Subcutaneous abdominal adipose tissue (tissue), 5 donors: ENCODE measurements around the gene TPRG1.
"Not testable (repeated sequence)": the region's sequence is repeated elsewhere in the genome, so short reads cannot be mapped to it uniquely, and the experiment has no call there.

ENCODE experiments used
- H3K27ac ChIP-seq: one replicate; pipeline ENCODE4 v1.7.0; 2013; ENCODE audit warnings: low read depth, mild to moderate bottlenecking, inconsistent platforms, low read length, moderate library complexity
- H3K27me3 ChIP-seq, 5 donors: one replicate each; pipeline ENCODE4 v1.7.0; 2013; ENCODE audit warnings: low read length in 5 of 5, inconsistent platforms in 1 of 5; ENCODE audit not compliant: control insufficient read depth in 5 of 5, insufficient read depth in 4 of 5
- H3K36me3 ChIP-seq, 5 donors: one replicate each; pipeline ENCODE4 v1.7.0; 2013; ENCODE audit warnings: low read length in 5 of 5; ENCODE audit not compliant: control insufficient read depth in 5 of 5, insufficient read depth in 5 of 5
- H3K4me1 ChIP-seq, 5 donors: one replicate each; pipeline ENCODE4 v1.7.0; 2013; ENCODE audit warnings: low read length in 5 of 5, mild to moderate bottlenecking in 3 of 5, moderate library complexity in 1 of 5; ENCODE audit not compliant: control insufficient read depth in 5 of 5, insufficient read depth in 5 of 5
- H3K4me3 ChIP-seq, 5 donors: one replicate each; pipeline ENCODE4 v1.7.0; 2013; ENCODE audit warnings: low read length in 5 of 5, low read depth in 1 of 5
- H3K9ac ChIP-seq, 5 donors: one replicate each; pipeline ENCODE4 v1.7.0; 2013; ENCODE audit warnings: low read length in 5 of 5, mild to moderate bottlenecking in 4 of 5, moderate library complexity in 3 of 5
- H3K9me3 ChIP-seq, 5 donors: one replicate each; pipeline ENCODE4 v1.7.0; 2013; ENCODE audit warnings: low read length in 5 of 5; ENCODE audit not compliant: control insufficient read depth in 5 of 5
- donor health status: healthy.
- donor health status: healthy.
- donor health status: healthy.
- donor health status: healthy.
- donor health status: healthy.

The TPRG1 gene

GRCh38 chr3:189317911-189318310 lies 146.1 kb downstream of the TPRG1 start:
- Histone ChIP-seq H3K4me3 (no peak overlapping the region), H3K36me3 (peaks cover 0 to 4% (median 0%) of the 10 kb centered on the region in 5 donors)

DNA sequence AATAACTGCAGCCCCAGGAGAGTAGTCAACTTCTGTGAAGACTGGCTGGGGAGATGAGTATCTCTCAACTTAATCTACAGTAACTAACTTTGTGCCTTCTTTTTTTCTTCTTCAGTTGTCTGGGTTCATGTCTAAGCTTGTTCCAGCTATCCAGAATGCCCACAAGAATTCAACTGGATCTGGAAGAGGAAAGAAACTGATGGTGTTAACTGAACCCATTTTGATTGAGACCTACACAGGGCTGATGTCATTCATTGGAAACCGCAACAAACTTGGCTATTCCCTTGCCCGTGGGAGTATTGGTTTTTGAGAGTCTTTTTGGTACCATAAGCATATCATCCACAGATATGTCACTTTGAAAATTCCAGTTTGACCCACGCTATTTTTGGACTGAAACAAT lies 148.7 kb downstream of the TPRG1 start:
- Histone ChIP-seq H3K9me3 (no peaks in the 10 kb centered on the region), H3K36me3 (peaks cover 0 to 2% (median 0%) of the 10 kb centered on the region in 5 donors), H3K4me3 (no peak overlapping the region), H3K4me1 (peaks cover 0 to 11% (median 0%) of the 10 kb centered on the region in 5 donors), H3K27me3 (no peaks in the 10 kb centered on the region), H3K9ac (no peak overlapping the region), H3K27ac (no peak overlapping the region)

More at GRCh38 chr3:189317911-189318310, 146.1 kb downstream of the TPRG1 start:
- Histone ChIP-seq H3K27me3 (no peaks in the 10 kb centered on the region), H3K9me3 (no peaks in the 10 kb centered on the region), H3K4me1 (peaks cover 0 to 11% (median 0%) of the 10 kb centered on the region in 5 donors), H3K27ac (no peak overlapping the region), H3K9ac (no peak overlapping the region)

DNA sequence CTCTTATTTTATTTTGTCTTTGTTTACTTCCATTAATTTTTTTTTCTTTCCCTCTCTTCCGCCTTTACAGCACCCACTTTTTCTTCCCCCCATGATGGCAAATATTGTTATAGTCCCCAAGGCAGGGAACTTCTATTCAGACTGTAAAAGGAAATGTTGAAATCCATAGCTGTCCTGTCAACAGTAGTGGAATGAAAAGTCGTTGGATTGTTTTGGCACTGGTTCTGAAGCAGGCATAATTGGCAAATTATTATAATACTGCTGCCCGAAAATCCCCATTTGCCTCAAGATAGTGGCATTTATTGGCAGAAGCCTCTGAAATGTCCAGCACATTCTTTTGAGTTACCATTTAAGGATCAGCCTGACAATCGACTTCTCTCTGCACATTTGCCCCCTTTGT lies 150.6 kb downstream of the TPRG1 start:
- Histone ChIP-seq H3K4me3 (no peak overlapping the region), H3K9me3 (no peaks in the 10 kb centered on the region), H3K9ac (no peak overlapping the region), H3K27ac (no peak overlapping the region), H3K4me1 (peaks cover 0 to 11% (median 0%) of the 10 kb centered on the region in 5 donors), H3K27me3 (no peaks in the 10 kb centered on the region), H3K36me3 (no peaks in the 10 kb centered on the region)

GRCh38 chr3:189324538-189325138 lies 152.9 kb downstream of the TPRG1 start:
- Histone ChIP-seq H3K9ac (no peak overlapping the region), H3K27ac (no peak overlapping the region), H3K36me3 (no peaks in the 10 kb centered on the region), H3K4me1 (peaks cover 0 to 11% (median 0%) of the 10 kb centered on the region in 5 donors), H3K4me3 (no peak overlapping the region), H3K27me3 (no peaks in the 10 kb centered on the region), H3K9me3 (no peaks in the 10 kb centered on the region)

GRCh38 chr3:189325454-189325853 lies 153.7 kb downstream of the TPRG1 start:
- Histone ChIP-seq H3K9ac (no peak overlapping the region), H3K36me3 (no peaks in the 10 kb centered on the region), H3K27me3 (no peaks in the 10 kb centered on the region), H3K4me3 (no peak overlapping the region), H3K4me1 (peaks cover 0 to 11% (median 0%) of the 10 kb centered on the region in 5 donors), H3K9me3 (no peaks in the 10 kb centered on the region), H3K27ac (no peak overlapping the region)

DNA sequence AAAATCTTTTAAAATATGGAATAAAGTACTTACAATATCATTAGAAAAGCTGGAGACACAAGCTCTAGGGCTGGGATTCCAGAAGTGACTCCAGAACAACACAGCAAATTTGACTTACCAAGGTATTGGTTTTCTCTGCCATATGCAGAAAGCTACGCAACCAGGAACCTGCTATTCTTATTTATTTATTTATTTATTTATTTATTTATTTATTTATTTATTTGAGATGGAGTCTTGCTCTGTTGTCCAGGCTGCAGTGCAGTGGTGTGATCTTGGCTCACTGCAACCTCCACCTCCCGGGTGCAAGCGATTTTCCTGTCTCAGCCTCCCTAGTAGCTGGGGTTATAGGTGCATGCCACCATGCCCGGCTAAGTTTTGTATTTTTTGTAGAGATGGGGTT lies 157.9 kb downstream of the TPRG1 start:
- H3K9me3 ChIP-seq, H3K36me3 ChIP-seq, H3K4me3 ChIP-seq, H3K27me3 ChIP-seq, H3K9ac ChIP-seq, H3K27ac ChIP-seq, H3K4me1 ChIP-seq: not testable (repeated sequence)

DNA sequence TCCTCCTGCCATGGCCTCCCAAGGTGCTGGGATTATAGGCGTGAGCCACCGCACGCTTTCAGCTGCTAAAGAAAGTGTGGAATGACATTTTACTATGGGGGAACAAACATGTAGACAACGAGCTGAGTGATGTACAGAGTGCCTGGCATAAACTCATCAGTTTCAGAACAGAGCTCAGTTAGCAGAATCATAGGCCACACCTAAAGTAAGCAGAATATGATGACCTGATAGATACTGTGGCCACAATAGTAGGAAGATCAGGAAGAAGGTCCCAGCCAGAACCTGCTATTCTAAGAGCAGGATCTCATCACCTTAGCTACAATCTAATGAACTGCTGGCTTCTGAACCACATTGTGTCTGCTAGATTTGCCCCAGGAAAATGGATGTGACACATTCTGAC lies 158.3 kb downstream of the TPRG1 start:
- Histone ChIP-seq H3K4me1 (no peaks in the 10 kb centered on the region), H3K4me3 (no peak overlapping the region), H3K27ac (no peak overlapping the region), H3K36me3 (no peaks in the 10 kb centered on the region), H3K27me3 (no peaks in the 10 kb centered on the region), H3K9me3 (no peaks in the 10 kb centered on the region), H3K9ac (no peak overlapping the region)

DNA sequence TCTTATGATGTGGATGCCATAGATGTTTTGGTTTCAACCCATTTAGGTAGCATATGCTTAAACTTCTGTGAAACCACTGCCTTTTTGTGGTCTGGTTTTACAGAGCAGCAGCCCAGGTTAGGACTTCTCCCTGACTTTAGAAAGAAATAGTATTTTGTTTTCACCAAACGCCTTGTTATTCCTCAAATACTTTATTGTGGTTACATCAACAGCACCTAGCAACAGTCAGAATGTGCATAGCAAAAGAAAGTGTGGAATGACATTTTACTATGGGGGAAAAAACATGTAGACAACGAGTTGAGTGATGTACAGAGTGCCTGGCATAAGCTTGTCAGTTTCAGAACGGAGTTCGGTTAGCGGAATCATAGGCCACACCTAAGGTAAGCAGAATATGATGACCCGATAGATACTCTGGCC lies 159.2 kb downstream of the TPRG1 start:
- Histone ChIP-seq H3K36me3 (no peaks in the 10 kb centered on the region), H3K4me3 (no peak overlapping the region), H3K27ac (no peak overlapping the region), H3K27me3 (no peaks in the 10 kb centered on the region), H3K9ac (no peak overlapping the region), H3K9me3 (no peaks in the 10 kb centered on the region), H3K4me1 (no peaks in the 10 kb centered on the region)

DNA sequence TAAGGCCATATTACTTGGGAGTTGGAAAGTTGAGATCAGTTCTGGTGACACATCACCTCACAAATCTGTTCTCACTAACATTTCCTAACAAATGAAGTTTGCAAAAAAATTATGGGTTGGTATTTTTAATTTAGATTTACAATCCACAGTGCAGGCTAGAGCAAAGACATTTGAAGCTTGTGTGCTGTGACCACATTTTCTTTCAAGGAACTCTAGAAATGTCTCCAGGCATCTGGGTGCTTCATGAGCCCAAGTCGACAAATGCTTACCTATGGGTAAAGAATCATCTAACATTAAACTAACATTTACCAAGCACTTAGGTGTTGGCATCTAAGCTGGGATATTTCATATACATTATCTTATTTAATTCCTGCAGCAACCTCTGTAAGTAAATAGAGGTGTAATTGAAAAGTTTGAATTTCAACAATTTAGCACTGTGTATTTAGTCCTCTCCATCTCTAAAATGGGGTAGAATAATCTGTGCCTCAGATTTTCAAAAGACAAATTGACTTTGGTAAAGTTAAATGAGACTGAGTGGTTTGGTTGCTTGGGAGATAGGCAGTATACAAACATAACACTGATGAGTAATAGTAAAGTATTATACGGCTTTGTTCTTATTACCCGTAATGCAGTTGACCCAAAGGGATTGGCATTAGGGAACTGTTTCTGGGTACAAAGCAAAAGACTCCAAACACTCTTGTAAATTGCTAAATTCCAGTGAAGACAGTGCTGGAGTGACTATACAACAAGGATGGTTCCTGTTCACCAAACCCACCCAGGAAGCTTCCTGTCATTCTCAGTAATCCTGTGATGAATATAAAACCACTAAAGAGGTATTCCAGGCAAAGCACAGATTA lies 162.5 kb downstream of the TPRG1 start:
- H3K27me3 ChIP-seq, result no peaks in the 10 kb centered on the region
- no peak overlapping the region for H3K9ac ChIP-seq
- H3K27ac ChIP-seq, result no peak overlapping the region
- H3K36me3 ChIP-seq, result no peaks in the 10 kb centered on the region
- H3K4me1 ChIP-seq, result no peaks in the 10 kb centered on the region
- H3K4me3 ChIP-seq, result no peak overlapping the region
- H3K9me3 ChIP-seq, result no peaks in the 10 kb centered on the region

DNA sequence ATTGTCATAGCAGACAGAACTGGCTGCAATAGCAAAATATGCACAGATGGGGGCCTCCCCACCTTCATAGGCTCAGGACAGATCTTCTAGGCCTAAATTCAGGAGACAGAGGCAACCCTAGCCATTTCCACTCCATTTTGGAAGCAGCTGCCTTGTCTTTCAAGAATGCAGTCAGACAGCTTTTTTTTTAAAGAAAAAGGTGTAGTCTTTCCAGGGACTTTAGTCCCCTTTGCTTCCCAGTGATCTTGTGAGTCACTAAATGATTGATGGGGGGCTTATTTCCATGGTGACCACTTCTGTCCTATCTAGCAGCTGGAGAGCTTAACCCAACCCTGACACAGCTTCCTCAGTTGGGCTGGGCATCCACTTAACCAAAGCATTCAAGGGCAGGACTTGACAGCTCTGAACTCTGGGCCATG lies 165.9 kb downstream of the TPRG1 start:
- H3K36me3 ChIP-seq, result no peaks in the 10 kb centered on the region
- H3K27ac ChIP-seq, result no peak overlapping the region
- no peaks in the 10 kb centered on the region for H3K4me1 ChIP-seq
- H3K4me3 ChIP-seq, result no peak overlapping the region
- H3K27me3 ChIP-seq, result no peaks in the 10 kb centered on the region
- no peak overlapping the region for H3K9ac ChIP-seq
- no peaks in the 10 kb centered on the region for H3K9me3 ChIP-seq
